ENCODE data around the gene LRP4.

LRP4 gene

GRCh38 chr11:46865340-46865739 is 53.0 kb downstream of the LRP4 start:
- TF ChIP-seq CTCF (IDR thresholded peaks at IDR 0.05; ENCODE audit: low read length, missing control alignments): no peak
- H3K4me3 ChIP-seq (replicated peaks; ENCODE audit: low read depth, low read length): no peak overlapping the region
- DNase-seq (ENCODE audit: low read depth): peak; percentile 81

DNA sequence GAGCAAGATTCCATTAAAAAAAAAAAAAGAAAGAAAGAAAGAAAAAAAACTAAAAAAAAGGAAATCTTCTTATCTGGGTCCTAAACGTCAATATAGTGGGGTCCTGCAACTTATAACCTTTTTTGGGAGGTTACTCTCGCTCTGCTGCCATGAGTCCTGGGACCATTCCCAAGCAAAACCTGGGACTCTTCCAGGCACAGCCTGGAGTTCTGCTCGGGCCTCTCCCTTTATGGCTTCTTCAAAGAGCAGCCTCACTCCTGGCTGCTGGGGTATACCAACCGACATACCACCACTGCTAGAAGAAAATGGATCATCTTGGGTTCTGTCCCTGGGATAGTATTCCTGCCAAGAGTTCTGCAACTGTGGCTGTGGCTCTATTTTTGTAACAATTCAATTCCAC is 58.1 kb downstream of the LRP4 start:
- H3K4me3 ChIP-seq (replicated peaks; ENCODE audit: low read depth, low read length): no peak overlapping the region
- TF ChIP-seq CTCF (IDR thresholded peaks at IDR 0.05; ENCODE audit: low read length, missing control alignments): no peak
- DNase-seq (ENCODE audit: low read depth): no peak

GRCh38 chr11:46858920-46859546 is 59.3 kb downstream of the LRP4 start:
- no peak for TF ChIP-seq CTCF (IDR thresholded peaks at IDR 0.05; ENCODE audit: low read length, missing control alignments)
- no peak for DNase-seq (ENCODE audit: low read depth)
- H3K4me3 ChIP-seq (replicated peaks; ENCODE audit: low read depth, low read length): no peak overlapping the region

GRCh38 chr11:46857666-46858065 is 60.7 kb downstream of the LRP4 start:
- no peak overlapping the region for H3K4me3 ChIP-seq (replicated peaks; ENCODE audit: low read depth, low read length)
- DNase-seq (ENCODE audit: low read depth): no peak
- no peak for TF ChIP-seq CTCF (IDR thresholded peaks at IDR 0.05; ENCODE audit: low read length, missing control alignments)

DNA sequence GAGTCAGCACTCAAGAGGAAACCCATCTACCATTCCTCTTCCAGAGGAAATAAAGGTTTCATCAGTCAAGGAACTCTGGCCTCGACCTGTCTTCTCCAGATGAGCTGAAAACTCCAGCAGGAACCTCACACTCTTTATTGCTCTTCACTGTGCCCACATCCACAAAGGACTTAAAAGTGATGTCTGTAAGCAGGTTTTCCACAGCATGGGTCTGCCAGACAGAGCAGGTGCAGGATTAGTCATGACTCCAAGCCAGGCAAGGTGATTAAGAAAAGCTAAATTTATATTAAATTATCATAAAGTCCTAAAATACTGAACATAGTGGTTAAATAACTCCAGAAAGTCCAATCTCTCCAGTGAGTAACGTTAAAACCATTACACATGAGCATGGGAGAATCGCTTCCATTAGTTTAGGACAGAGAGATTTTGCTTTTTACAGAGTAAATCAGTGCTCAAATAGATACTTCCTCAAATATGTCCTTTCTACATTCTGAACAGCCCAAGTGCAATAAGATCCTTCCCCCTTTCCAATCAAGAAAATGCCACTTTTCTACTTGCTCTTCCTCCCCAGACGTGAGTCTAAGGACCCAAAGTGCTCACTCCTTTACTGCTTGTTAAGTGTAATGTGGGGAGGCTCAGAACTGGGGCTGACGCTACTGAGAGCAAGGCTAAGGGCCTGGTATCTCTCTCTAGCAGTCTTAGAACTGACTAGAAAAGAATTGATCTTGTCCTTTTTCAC is 61.6 kb downstream of the LRP4 start:
- H3K4me3 ChIP-seq (replicated peaks; ENCODE audit: low read depth, low read length): no peak overlapping the region
- no peak for TF ChIP-seq CTCF (IDR thresholded peaks at IDR 0.05; ENCODE audit: low read length, missing control alignments)
- no peak for DNase-seq (ENCODE audit: low read depth)

- DNase-seq (ENCODE audit: low read depth): no peak
- no peak overlapping the region for H3K4me3 ChIP-seq (replicated peaks; ENCODE audit: low read depth, low read length)
- no peak for TF ChIP-seq CTCF (IDR thresholded peaks at IDR 0.05; ENCODE audit: low read length, missing control alignments)
Observed at GRCh38 chr11:46855863-46856262, 62.5 kb downstream of the LRP4 start.

GRCh38 chr11:46855167-46855566 is 63.2 kb downstream of the LRP4 start:
- no peak overlapping the region for H3K4me3 ChIP-seq (replicated peaks; ENCODE audit: low read depth, low read length)
- no peak for TF ChIP-seq CTCF (IDR thresholded peaks at IDR 0.05; ENCODE audit: low read length, missing control alignments)
- DNase-seq (ENCODE audit: low read depth): peak; percentile 24
